SH-SY5Y (cell line): Measurements from ENCODE around the gene CAMKK2.

Source experiments
- GATA2 ChIP-seq: IDR thresholded peaks from 2 replicates; pipeline ENCODE4 v1.6.1; 2011; ENCODE audit warnings: mild to moderate bottlenecking, low read depth, low read length
- GATA3 ChIP-seq: IDR thresholded peaks from 2 replicates; pipeline ENCODE4 v1.6.1; 2011; ENCODE audit warnings: low read depth, mild to moderate bottlenecking, low read length, moderate library complexity

GRCh38 chr12:121282072-121282742 lies 14.3 kb downstream of the CAMKK2 start:
- TF ChIP-seq GATA3 (no peak), GATA2 (no peak)
